MCF 10A (cell line): Measurements from ENCODE around the gene INO80B. TPM values are rescaled to one million over a fixed set of nuclear protein-coding genes. Genes with fewer than 3 reads are reported as not detected.

Experiments used
- BruUV-seq: library from RNA; stranded (reverse); fragments of 400-500 nt; replicated peaks from 2 replicates; lab custom pipeline; 2021; lab: Mats Ljungman, UMichigan
- CTCF ChIA-PET: fragments of 300-600 bp; sonication (Branson Sonifier 250); formaldehyde crosslinking; extraction: SDS; loops from one replicate; lab custom pipeline; 2021; ENCODE audit warnings: antibody characterized with exemption, inconsistent platforms; lab: Yijun Ruan, JAX
- POLR2A ChIA-PET: fragments of 300-600, 350-650 bp; sonication (Branson Sonifier 250); formaldehyde crosslinking; extraction: SDS; loops from one replicate; lab custom pipeline; 2020; ENCODE audit warnings: antibody characterized with exemption, inconsistent platforms; lab: Yijun Ruan, JAX
- DNase-seq: peaks from one replicate; pipeline ENCODE4 v3.0.0-alpha.2; 2018; ENCODE audit not compliant: unreplicated experiment
- H3K27ac Mint-ChIP-seq: one replicate; pipeline ENCODE4 v1.8.0; 2022; ENCODE audit warnings: mild to moderate bottlenecking, low read depth, mixed read lengths; ENCODE audit not compliant: unreplicated experiment
- H3K27me3 Mint-ChIP-seq: one replicate; pipeline ENCODE4 v1.8.0; 2022; ENCODE audit warnings: mixed read lengths; ENCODE audit not compliant: insufficient read depth, unreplicated experiment
- H3K36me3 Mint-ChIP-seq: one replicate; pipeline ENCODE4 v1.8.0; 2022; ENCODE audit warnings: mild to moderate bottlenecking, moderate library complexity, mixed read lengths; ENCODE audit not compliant: insufficient read depth, unreplicated experiment
- H3K4me1 Mint-ChIP-seq: one replicate; pipeline ENCODE4 v1.8.0; 2022; ENCODE audit warnings: mixed read lengths; ENCODE audit not compliant: insufficient read depth, unreplicated experiment
- H3K4me3 Mint-ChIP-seq: one replicate; pipeline ENCODE4 v1.8.0; 2022; ENCODE audit warnings: mild to moderate bottlenecking, moderate library complexity, mixed read lengths; ENCODE audit not compliant: unreplicated experiment
- H3K9me3 Mint-ChIP-seq: one replicate; pipeline ENCODE4 v1.8.0; 2022; ENCODE audit warnings: mixed read lengths; ENCODE audit not compliant: unreplicated experiment
- intact Hi-C: fragments of 100-400 bp; cut with micrococcal nuclease; formaldehyde crosslinking; loops from 2 replicates; pipeline ENCODE4 v1.14.1; 2022
- total RNA-seq: library from RNA; stranded (reverse); gene quantifications from 2 replicates; pipeline ENCODE4 v1.2.3, GENCODE V29; 2022
- TF ChIP-seq, protein P1 (sequence below): fragments of 200-600 bp; IDR thresholded peaks from one replicate; pipeline ENCODE4 v1.8.0; 2022; ENCODE audit warnings: antibody characterized with exemption, mild to moderate bottlenecking; ENCODE audit not compliant: unreplicated experiment

Gene INO80B
- total RNA-seq, 1 experiment from 2014 or later, result 36.0 TPM

DNA sequence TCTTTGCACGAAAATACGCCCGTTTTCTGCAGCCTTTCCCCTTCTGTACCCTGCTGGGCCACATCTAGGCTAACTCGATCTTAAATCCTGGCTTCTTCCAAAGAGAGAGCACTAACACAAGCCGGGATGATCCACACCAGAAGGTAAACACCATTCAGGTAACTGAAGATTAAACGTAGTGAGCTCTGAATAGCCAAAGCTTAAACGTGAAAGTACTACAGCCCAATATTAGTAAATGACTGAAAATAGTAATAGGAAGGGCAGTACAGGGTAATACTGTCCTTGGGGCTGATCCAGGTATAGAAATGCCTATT lies 18.0 kb downstream of the INO80B start:
- intact Hi-C loops, result no loop called here
- Mint-ChIP-seq H3K36me3 (peaks cover 37% of the 10 kb centered on the region), H3K4me3 (peak overlapping the region; percentile 94), H3K4me1 (peaks cover 8% of the 10 kb centered on the region), H3K9me3 (no peaks in the 10 kb centered on the region), H3K27me3 (no peaks in the 10 kb centered on the region), H3K27ac (peak overlapping the region; percentile 97)
- DNase-seq, result no peak
- ChIA-PET CTCF (interaction anchor here (0.7 to 1.3 kb wide), 3 partner anchors 9 to 605 kb away, joined by 3 to 18 read pairs (median 3); partner anchors contain the start of genes CCDC142 and TTC31), POLR2A (interaction anchor here (0.6 to 5.7 kb wide), 12 partner anchors 9 to 736 kb away, joined by 3 to 84 read pairs (median 4); partner anchors contain the start of genes C2orf81, CCDC142, HTRA2 and INO80B)
- BruUV-seq, result TSS peak; percentile 92
- TF ChIP-seq, protein P1, sequence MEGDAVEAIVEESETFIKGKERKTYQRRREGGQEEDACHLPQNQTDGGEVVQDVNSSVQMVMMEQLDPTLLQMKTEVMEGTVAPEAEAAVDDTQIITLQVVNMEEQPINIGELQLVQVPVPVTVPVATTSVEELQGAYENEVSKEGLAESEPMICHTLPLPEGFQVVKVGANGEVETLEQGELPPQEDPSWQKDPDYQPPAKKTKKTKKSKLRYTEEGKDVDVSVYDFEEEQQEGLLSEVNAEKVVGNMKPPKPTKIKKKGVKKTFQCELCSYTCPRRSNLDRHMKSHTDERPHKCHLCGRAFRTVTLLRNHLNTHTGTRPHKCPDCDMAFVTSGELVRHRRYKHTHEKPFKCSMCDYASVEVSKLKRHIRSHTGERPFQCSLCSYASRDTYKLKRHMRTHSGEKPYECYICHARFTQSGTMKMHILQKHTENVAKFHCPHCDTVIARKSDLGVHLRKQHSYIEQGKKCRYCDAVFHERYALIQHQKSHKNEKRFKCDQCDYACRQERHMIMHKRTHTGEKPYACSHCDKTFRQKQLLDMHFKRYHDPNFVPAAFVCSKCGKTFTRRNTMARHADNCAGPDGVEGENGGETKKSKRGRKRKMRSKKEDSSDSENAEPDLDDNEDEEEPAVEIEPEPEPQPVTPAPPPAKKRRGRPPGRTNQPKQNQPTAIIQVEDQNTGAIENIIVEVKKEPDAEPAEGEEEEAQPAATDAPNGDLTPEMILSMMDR, result no peak

DNA sequence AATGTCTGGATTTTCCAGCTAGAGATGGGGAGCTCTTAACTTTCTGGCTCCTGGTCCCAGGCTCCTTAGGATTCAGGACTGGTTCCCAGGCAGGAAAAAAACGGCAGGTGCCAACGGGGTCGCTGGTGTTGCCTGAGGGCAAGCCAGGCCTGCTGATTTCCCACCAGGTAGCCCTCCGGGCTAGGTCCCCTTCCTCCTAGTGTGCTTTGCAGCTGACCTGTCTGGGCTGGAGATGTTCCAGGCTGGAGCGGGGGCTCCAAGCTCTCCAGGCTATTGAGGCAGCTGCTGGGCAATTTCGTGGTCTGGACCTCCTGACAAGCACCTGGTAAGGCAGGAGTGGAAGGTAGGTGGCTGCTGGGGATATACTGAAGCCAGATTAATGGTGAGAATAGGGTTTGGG lies 19.6 kb downstream of the INO80B start:
- H3K4me3 Mint-ChIP-seq, result no peak overlapping the region
- intact Hi-C loops, result no loop called here
- CTCF ChIA-PET, result interaction anchor here (0.6 to 2.2 kb wide), 6 partner anchors 9 to 1236 kb away, joined by 3 to 15 read pairs (median 3); partner anchors contain the start of genes C2orf81, DQX1, MOGS and WDR54
- no peak for DNase-seq
- TF ChIP-seq, protein P1, result no peak
- POLR2A ChIA-PET, result interaction anchor here (0.9 to 5.7 kb wide), 5 partner anchors 8 to 89 kb away, joined by 3 to 84 read pairs (median 5); partner anchors contain the start of genes CCDC142, INO80B, MOGS and TTC31
- no peaks in the 10 kb centered on the region for H3K27me3 Mint-ChIP-seq
- H3K36me3 Mint-ChIP-seq, result peaks cover 37% of the 10 kb centered on the region
- H3K27ac Mint-ChIP-seq, result no peak overlapping the region
- no peaks in the 10 kb centered on the region for H3K9me3 Mint-ChIP-seq
- no TSS peak for BruUV-seq
- H3K4me1 Mint-ChIP-seq, result peaks cover 8% of the 10 kb centered on the region

GRCh38 chr2:74474899-74475298 lies 20.0 kb downstream of the INO80B start:
- POLR2A ChIA-PET, result interaction anchor here (0.9 to 5.7 kb wide), 3 partner anchors 10 to 33 kb away, joined by 3 to 84 read pairs (median 5); partner anchors contain the start of genes INO80B, MOGS and WBP1
- Mint-ChIP-seq H3K27me3 (no peaks in the 10 kb centered on the region), H3K27ac (no peak overlapping the region)

GRCh38 chr2:74481431-74481830 lies 26.5 kb downstream of the INO80B start:
- CTCF ChIA-PET, result interaction anchor here (0.6 to 5.9 kb wide), 11 partner anchors 8 to 394 kb away, joined by 3 to 179 read pairs (median 5); partner anchors contain the start of genes AUP1, DQX1, HTRA2 and INO80B

More at GRCh38 chr2:74474899-74475298, 20.0 kb downstream of the INO80B start:
- intact Hi-C loops, result no loop called here
- Mint-ChIP-seq H3K4me3 (no peak overlapping the region), H3K36me3 (peaks cover 35% of the 10 kb centered on the region), H3K9me3 (no peaks in the 10 kb centered on the region), H3K4me1 (peaks cover 7% of the 10 kb centered on the region)
- no peak for DNase-seq
- no TSS peak for BruUV-seq
- TF ChIP-seq, protein P1, result peak; percentile 18
- CTCF ChIA-PET, result interaction anchor here (0.6 to 2.2 kb wide), 5 partner anchors 9 to 122 kb away, joined by 3 to 15 read pairs (median 3); partner anchors contain the start of genes DQX1 and MOGS

More at GRCh38 chr2:74481431-74481830, 26.5 kb downstream of the INO80B start:
- Mint-ChIP-seq H3K27ac (peak overlapping the region; percentile 89), H3K27me3 (no peaks in the 10 kb centered on the region), H3K9me3 (no peaks in the 10 kb centered on the region), H3K4me3 (peak overlapping the region; percentile 85), H3K4me1 (peaks cover 17% of the 10 kb centered on the region), H3K36me3 (peaks cover 18% of the 10 kb centered on the region)
- POLR2A ChIA-PET, result interaction anchor here (1.2 to 5.0 kb wide), 10 partner anchors 9 to 107 kb away, joined by 4 to 102 read pairs (median 26); partner anchors contain the start of genes AUP1, HTRA2, INO80B and MOGS
- no TSS peak for BruUV-seq
- DNase-seq, result no peak
- intact Hi-C loops, result no loop called here
- TF ChIP-seq, protein P1, result no peak
